GM18508 (cell line): ENCODE data around the gene ADORA1.

Experiments
- ATAC-seq: cut with Tn5 transposase; IDR thresholded peaks from one replicate; pipeline ENCODE4 v1.9.1; 2021; ENCODE audit warnings: moderate number of reproducible peaks; ENCODE audit not compliant: insufficient read depth, unreplicated experiment

ADORA1 gene

GRCh38 chr1:203201516-203202205 lies 74.1 kb downstream of the ADORA1 start:
- ATAC-seq: no peak

- ATAC-seq: no peak
These were observed 75.1 kb downstream of the ADORA1 start for GRCh38 chr1:203202431-203203245.

DNA sequence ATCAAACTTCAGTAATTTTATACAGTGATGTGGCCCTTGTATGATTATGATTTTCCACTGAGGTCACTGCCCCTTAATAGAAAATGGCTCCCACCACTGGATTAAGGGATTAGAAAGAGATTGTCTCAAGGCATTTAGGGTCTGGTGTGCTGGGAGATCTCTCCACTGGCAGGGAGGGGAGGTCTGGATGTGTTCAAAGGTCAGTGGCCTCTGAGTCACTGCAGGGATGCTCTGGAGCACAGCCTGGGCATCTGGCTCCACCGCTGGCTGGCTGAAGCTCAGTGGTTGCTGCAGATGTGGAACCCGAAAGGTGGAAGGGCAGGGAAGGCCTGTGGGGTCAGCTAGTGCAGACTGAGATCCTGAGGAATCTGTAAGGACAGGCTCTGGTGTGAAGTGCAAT lies 77.2 kb downstream of the ADORA1 start:
- ATAC-seq: no peak

GRCh38 chr1:203206129-203206687 lies 78.7 kb downstream of the ADORA1 start:
- ATAC-seq: no peak

- ATAC-seq: no peak
These were observed 80.2 kb downstream of the ADORA1 start for GRCh38 chr1:203207751-203208150.

- ATAC-seq: no peak
These were observed 80.7 kb downstream of the ADORA1 start for GRCh38 chr1:203208181-203208580.

DNA sequence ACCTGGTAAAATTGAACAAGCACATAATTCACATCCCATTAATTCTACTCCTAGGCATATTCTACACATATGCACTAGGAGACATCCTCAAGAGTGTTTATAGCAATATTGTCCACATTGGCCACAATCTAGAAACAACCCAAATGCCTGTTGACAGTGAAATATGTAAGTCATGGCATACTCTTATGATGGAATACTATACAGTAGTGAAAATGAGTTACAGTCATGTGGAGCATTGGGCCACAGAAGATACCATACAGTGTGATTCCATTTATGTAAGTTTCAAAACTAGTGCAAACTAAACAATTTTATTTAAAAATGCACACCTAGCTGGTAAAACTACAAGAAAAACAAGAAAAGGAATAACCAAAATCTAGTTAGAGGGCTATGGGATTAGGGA lies 82.8 kb downstream of the ADORA1 start:
- ATAC-seq: no peak

DNA sequence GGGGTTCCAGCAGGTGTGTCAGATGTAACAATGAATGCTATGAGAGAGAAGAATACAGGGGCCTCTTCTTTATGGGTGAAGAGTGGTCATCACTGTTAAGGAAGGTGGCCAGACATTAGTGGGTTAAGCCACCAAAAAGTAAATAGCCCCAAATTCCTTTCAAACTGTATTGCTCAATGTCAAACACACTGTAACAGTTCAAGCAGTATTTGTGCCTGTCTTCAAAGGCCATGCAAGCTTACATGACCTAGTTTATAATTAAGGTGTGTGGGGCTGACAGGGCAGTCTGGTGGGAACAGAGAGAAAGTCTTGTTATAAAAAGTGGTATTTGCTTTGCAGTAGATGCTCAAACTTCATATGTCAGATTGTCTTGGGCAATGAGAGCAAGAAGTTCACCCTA lies 83.5 kb downstream of the ADORA1 start:
- ATAC-seq: no peak

DNA sequence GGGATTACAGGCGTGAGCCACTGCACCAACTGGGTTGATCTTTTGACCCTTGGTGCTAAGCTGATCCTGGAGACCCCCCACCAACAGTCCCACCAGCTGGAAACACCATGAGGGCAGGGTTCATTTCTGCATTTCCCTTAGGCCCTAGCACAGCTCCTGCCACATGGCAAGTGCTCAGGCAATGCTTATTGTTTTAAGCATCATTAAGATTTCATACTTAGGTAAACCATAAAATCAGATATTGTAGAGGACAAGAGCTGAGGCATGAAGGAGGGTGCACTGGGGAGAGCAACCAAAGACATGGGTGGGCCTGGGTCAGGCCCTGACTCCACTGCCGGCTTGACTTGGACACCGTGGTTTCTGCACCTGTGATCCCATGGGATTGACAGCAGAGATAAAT lies 84.3 kb downstream of the ADORA1 start:
- ATAC-seq: no peak

DNA sequence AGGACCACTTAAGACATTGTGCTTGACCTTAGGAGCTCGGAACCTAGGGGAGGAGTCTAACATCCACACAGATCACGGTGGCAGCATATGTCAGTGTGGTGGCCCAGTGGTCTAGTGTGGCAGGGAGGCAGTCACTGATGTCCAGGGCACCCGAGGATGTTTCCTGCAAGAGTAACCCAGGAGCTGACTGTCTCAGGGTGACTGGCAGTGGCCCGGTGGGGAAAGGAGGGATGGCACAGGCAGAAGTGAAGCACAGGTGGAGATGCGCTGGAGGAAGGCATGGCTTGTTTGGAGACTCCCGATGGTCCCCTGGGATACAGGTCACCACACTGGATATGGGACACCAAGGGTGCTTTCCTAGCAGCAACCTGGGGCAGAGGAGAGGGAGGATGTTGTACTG lies 85.6 kb downstream of the ADORA1 start:
- no peak for ATAC-seq

- ATAC-seq: no peak
These were observed 87.3 kb downstream of the ADORA1 start for GRCh38 chr1:203214871-203215270.

GRCh38 chr1:203215573-203215972 lies 88.0 kb downstream of the ADORA1 start:
- ATAC-seq: no peak

DNA sequence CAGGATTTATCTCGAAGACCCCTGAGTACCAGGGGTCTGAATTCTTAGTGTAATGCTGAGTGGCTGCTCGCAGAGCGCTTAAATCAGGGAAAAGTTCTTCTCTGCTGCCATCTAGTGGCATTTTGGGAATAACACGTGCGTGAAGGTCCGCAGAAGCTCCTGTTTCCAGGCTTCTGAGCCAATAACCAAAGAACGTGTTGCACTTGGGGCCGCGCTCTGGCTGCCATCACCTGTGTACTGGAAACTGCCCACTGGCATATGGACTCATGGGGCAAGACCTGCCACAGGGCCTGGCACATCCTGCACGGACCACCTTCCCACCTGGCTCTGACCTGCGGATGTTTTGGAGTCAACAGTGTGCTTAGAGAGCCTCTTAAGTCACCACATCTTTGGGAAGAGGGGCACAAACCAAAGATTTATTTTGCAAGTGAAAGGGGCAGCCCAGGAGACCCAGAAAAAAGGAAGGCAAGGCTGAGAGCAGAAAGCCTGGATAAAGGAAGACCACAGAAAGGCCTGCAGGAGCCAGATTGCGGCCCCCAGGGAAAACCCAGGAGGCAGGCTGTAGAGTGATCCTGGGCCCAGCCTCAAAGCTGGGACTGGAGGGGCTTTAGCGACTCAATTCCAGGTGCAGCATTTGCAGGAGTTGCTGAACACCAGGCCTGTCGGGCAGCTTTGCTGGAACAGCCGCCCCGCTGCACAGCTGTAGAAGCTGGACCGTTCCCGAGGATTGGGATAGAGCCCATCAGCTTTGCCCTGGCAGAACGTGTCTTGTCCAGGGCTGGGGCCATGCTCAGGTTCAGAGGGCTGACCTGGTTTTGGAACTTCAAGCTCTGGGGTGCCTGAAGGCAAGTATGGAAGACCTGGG lies 89.0 kb downstream of the ADORA1 start:
- no peak for ATAC-seq
